Epithelial cell of esophagus (primary cell): ENCODE data around the gene CACNG7.
"Not testable (repeated sequence)": the region's sequence is repeated elsewhere in the genome, so short reads cannot be mapped to it uniquely, and the experiment has no call there.

Source experiments
- DNase-seq: peaks from one replicate; pipeline ENCODE4 v3.0.0; 2010; ENCODE audit warnings: low read depth
- H3K4me3 ChIP-seq: 2 replicates; pipeline ENCODE4 v1.5.1; 2011; ENCODE audit warnings: mild to moderate bottlenecking, low read length, control low read depth
- TF ChIP-seq, protein P1 (sequence below): IDR thresholded peaks from 2 replicates; pipeline ENCODE4 v1.5.1; 2011; ENCODE audit warnings: low read depth, mild to moderate bottlenecking, low read length, control low read depth, inconsistent platforms; ENCODE audit not compliant: insufficient read depth; ENCODE audit errors: missing control alignments

CACNG7 gene

DNA sequence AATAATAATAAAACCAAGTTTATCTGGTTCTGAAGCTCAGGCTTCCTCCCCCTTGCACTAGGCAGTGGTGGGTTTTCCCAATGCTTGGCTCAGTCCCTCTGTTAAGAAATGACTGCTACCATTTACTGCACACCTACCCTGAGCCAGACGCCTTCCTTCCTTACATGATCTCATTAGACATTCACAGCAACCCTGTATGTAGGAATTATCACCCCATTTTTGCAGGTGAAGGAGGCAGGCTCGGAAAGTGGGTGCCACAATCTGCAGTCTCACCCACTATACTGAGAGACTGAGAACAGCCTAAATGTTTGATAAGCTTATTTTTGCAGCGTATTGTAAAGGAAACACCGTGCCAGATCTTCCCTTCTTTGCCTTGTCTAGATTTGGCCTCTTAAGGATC lies 35.3 kb downstream of the CACNG7 start:
- no peak for DNase-seq
- no peak overlapping the region for H3K4me3 ChIP-seq

DNA sequence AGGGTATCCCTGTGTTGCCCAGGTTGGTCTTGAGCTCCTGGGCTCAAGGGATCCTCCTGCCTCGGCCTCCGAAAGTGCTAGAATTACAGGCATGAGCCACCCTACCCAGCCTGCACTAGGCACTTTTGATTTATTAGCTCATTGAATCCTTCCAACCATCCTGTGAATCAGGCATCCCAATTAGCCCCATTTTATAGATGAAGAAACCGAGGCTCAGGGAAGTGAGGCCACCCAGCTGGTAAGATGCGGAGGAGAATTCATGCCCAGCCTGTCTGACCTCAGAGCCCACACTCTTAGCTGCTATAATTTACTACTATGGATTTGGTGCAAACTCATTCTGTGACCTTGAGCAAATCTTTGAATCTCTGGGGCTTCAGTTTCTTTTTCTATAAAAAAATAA lies 35.9 kb downstream of the CACNG7 start:
- no peak overlapping the region for H3K4me3 ChIP-seq
- TF ChIP-seq, protein P1, sequence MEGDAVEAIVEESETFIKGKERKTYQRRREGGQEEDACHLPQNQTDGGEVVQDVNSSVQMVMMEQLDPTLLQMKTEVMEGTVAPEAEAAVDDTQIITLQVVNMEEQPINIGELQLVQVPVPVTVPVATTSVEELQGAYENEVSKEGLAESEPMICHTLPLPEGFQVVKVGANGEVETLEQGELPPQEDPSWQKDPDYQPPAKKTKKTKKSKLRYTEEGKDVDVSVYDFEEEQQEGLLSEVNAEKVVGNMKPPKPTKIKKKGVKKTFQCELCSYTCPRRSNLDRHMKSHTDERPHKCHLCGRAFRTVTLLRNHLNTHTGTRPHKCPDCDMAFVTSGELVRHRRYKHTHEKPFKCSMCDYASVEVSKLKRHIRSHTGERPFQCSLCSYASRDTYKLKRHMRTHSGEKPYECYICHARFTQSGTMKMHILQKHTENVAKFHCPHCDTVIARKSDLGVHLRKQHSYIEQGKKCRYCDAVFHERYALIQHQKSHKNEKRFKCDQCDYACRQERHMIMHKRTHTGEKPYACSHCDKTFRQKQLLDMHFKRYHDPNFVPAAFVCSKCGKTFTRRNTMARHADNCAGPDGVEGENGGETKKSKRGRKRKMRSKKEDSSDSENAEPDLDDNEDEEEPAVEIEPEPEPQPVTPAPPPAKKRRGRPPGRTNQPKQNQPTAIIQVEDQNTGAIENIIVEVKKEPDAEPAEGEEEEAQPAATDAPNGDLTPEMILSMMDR, result no peak
- no peak for DNase-seq

More for the DNA sequence above, 35.3 kb downstream of the CACNG7 start:
- TF ChIP-seq, protein P1, result no peak

DNA sequence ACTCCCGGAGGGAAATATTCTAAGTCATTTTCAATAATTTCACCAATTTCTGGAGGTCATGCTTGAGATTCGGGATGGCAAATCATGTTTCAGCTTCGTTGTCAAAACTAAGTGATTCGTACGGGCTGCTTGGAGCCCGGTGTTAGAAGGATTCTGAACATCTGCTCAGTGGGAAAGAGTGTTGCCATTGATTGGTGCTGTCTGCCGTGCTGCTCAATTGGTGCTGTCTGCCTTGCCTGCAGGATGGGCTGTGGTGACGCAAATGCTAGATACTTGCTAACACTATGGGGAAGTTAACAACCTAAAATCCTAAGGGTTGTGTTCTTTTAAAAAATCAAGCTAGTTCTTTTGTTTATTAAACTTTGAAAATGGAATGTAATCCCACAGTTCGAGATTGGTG lies 36.4 kb downstream of the CACNG7 start:
- DNase-seq, result no peak
- H3K4me3 ChIP-seq, result no peak overlapping the region
- TF ChIP-seq, protein P1, result no peak

DNA sequence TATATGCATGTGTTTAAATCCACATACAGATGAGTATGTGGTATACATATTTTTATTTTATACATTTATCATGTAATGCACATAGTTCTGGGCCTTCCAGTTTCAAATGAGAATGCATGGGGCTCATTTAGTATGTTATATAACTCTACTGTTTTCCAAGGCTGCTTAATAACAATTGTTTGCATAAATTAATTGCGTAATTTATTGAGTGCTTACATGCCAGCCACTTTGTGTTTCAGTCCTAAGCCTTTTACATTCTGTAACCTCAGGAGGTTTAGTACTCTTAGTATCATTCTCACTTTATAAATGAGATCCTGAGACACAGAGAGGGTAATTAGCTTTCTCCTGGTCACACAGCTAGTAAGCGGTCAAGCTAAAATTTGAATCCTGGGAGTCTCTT lies 36.9 kb downstream of the CACNG7 start:
- TF ChIP-seq, protein P1, result no peak
- no peak overlapping the region for H3K4me3 ChIP-seq
- no peak for DNase-seq

DNA sequence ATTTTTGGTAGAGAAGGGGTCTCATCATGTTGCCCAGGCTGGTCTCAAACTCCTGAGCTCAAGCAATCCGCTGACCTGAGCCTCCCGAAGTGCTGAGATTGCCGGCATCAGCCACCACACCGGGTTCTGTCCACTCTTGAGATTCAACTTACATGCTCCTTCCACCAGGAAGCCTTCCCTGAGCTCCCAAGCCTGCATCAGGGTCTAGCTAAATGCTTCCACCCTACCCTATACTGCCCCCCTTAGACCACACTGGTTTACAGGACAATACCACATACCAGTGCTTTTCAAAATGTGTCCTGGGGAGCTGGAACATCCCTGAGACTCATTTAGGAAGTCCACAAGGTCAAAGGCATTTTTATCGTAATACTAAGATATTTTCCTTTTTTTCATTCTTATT lies 38.5 kb downstream of the CACNG7 start:
- no peak for DNase-seq
- TF ChIP-seq, protein P1, result no peak
- H3K4me3 ChIP-seq, result no peak overlapping the region

DNA sequence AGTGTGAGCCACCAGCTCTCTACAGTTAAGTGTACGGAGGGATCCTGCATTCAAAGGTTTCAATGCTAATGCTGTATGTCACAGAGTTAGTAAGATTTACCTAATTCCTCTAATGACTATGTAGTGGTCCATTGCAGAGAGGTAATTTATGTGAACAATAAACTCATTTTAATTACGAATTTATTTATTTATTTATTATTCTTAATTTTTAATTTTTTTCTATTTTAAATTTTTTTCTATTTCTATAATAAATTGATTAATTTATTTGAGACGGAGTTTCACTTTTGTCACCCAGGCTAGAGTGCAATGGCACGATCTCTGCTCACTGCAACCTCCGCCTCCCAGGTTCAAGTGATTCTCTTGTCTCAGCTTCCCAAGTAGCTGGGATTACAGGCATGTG lies 39.5 kb downstream of the CACNG7 start:
- H3K4me3 ChIP-seq, DNase-seq: not testable (repeated sequence)

DNA sequence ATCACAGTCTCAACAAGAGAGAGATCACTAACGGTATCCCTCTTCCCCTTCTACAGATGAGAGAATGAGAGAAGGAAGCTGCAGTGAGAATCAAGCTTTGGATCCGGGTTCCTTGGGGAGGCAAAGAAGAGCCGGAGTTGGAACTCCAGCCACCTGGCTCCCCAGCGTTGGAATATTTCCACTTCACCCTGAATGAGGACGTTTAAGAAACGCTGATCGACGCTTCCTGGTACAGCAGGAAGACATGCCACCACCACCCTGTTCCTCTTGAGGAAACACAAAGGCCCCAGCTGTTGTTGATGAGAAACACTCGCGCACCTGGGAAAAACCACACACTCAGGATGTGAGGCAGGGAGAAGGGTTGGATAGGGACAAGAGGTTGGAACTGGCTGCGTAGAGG lies 42.4 kb downstream of the CACNG7 start:
- DNase-seq, result no peak
- H3K4me3 ChIP-seq, result no peak overlapping the region
- TF ChIP-seq, protein P1, result no peak

DNA sequence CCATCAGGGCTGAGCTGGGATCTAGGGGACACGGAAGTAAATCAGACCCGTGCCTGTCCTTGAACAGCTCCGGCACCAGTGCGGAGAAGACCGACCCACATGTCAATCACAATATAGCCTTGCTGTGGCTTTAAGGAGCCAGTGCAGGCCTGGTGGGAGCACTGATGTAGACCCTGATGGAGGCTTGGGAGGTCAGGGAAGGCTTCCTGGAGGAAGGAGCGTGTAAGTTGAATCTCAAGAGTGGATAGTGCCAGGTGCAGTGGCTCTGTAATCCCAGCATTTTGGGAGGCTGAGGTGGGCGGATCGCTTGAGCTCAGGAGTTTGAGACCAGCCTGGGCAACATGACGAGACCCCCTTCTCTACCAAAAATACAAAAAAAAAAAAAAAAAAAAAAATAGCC lies 42.9 kb downstream of the CACNG7 start:
- H3K4me3 ChIP-seq, result no peak overlapping the region
- no peak for DNase-seq
- TF ChIP-seq, protein P1, result no peak
